GM19455 (cell line): ENCODE results near the gene INO80E.

Experiments
- ATAC-seq: cut with Tn5 transposase; IDR thresholded peaks from one replicate; pipeline ENCODE4 v1.9.1; 2021; ENCODE audit not compliant: unreplicated experiment

INO80E gene

DNA sequence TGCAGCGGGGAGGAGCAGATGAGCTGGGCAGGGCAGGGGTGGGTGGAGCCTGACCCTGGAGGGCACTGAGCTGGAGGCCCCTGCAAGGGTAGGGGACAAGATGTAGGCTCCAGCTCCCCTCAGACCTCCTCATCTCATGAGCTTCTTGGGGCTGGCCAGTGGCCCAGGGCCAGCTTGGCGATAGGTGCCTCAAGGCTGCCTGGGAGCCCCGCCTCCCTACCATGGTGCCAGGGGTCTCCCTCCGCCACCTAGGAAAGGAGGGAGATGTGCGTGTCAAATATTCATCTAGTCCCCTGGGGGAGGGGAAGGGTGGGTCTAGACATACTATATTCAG, 4.5 kb upstream of the INO80E start:
- ATAC-seq, result no peak

DNA sequence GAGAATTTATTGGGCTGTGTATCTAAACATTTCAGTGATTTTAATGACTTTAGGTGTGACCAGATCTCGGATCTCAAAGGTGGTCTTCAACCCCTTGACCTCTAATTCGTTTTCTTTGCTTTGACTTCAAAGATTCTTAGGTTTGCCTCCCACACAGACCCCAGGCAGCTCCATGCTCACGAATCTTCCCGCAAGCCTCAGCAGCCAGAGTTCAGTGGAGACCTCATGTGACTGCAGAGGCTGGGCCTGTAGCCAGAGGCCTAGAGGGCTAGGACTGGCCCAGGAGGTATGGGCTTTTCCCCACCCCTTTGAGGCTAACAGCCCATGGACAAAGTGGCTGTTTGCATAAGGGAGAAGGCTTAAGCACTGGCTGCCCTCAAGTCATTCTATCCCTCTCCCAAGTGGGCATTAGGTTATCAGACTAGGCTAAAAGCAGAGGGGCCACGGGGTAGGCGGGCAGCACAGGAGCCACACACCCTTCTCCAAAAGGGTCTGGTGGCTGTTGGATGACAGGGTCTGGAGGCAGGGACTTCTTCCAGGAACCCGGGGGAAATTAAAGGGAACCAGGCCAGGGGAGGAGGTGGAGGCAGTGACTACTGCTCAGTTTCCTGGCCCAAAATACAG, 3.6 kb upstream of the INO80E start:
- ATAC-seq, result no peak

DNA sequence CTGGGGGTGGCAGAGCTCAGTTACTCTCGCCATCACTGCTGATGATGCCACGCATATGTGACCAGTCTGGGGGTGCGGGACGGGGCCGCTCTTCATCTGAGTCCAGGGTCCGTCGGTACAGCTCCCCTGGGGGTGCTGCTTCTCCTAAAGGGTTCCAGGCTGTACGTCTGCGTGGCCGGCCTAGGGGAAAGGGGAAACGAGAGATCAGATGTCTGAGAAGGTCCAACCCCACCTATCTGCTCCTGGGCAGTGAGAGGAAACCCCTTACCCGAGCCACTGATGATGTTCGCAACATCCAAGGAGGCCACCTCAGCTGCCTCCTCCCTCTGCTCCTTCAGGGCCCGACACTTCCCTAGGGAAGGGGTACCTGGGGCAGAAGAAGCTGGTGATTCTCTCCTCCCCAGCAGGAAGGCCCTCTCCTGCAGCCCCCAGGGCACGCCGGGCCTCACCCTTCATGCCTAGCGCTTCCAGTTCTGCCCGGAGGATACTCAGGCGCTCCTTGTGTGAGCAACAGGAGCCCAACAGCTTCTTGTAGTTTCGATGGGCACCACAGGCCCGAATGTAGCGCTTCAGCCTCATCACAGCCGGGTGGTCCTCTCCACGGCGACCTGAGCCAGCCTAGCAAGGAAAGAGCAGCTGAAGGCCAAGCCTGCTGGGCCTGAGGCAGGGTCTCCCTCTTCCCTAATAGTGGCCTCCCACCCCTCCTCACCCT, 2.7 kb upstream of the INO80E start:
- ATAC-seq, result no peak

DNA sequence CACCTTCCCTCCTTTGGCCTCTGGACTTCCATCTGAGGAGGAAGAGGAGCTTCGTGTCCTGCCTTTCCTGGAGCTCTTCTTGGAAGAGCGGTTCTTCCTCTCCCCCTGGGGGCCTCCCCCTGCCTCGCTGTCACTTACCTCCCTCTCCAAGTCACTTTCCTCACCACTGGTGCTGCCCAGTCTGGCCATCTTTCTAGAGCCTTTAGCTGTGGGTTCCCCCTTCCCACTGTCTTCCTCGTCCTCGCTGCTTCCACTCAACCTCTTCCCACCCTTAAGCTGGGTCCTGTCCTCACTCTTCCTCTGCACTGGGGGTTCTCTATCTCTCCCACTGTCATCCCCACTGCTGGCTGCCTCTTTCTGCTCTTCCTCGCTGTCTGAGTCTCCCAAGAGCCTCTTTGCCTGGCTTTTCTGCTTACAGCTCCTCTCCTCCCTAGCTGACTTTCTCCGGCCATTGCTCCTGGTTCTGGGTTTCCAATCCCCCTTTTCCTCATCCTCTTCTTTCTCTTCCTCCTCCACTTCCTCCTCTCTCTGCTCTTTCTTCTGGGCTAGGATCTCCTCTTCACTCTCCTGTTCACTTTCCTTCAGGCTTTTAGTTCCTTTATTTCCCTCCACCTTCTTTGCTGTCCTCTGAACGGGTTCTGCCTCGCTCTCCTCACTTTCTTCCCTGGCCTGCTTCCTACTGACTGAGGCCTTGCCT, 2.0 kb upstream of the INO80E start:
- ATAC-seq, result no peak

DNA sequence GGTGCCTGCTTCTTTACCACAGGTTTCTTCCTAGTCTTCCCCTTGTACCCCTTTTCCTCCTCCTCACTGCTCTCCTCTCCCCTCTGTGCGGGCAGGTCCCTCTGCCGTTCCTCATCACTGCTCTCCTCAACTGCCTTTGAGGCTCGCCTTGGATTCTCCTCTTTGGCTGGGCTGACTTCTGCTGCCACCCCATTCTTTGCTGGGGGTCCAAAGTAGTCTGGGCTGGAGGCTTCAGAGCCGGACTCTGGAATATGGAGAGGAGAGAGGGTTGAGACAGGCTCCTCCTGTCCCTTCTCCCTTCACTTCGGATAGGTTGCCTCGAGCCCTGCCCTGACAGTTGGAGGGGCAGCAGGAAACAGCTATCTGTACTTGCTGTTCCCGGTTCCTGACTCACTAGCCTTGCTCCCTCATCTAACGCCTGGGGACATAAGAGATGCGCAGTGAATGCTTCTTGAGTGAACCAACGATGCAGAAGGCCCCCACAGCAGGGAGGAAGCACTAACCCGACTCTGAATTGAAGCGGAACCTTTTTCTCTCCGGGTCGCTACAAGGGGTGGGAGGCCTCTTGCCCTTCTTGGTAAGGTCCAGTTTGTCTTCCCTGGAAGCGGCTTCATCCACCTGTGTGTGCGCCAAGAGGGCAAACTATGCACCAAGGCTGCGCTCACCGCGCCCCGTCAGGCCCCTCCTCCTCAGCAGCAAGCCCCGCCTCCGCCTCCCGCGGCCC, 1.3 kb upstream of the INO80E start:
- peak; percentile 42 for ATAC-seq

DNA sequence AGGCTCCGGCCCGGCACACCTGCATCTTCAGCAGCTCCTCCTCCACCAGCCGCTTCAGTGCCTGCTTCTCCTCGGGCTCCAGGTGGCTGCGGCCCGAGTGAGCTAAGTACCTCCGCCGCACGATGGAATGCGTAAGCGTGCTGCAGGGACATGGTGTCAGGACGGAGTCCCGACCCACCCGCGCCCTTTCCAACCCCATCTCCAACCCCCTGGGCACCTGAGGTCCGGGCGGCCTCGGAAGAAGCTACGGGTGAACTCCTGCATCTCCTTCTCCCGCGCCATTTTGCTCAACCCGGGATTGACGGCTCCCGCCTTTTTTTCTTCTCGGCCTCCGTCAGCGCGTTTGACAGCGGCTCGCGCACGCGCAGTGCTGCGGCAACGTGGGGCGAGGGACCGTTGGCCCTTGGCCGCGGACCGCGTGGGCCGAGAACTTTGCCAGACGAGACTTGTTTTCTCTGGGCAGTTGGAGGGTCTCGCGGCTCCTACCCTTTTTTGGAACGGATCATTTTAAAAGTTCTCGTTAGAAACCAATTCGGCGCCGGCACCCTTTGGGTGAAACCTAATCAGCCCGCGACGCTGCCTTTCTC, 624 bp upstream of the INO80E start, which contains the start of gene HIRIP3:
Gene HIRIP3 (minus strand): TSS at position 294 of the 587 bp plus-strand sequence. CDS start 12 bp downstream, at position 282.
- peak; percentile 49 for ATAC-seq

DNA sequence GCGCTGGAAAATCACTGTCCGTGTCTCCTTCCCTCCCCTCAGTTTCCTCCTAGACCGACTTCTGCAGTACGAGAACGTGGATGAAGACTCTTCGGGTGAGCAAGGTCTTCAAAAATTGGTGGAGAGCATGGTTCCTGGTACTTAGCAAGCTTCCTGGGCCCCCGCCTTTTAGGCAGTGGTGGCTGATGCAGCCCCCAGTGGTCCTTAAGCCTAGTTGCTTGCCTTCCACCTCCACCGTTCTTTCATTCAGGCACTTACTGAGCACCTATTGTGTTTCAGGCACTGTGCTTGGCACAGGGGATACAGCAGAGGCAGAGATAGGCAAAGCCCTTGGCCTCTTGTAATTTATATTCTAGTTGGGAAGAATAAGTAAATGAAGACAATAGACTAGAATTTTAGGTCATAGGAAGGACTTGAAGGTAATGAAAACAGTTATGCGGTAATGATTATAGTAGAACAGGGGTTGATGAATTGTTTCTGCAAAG, 767 bp downstream of the INO80E start:
- no peak for ATAC-seq

DNA sequence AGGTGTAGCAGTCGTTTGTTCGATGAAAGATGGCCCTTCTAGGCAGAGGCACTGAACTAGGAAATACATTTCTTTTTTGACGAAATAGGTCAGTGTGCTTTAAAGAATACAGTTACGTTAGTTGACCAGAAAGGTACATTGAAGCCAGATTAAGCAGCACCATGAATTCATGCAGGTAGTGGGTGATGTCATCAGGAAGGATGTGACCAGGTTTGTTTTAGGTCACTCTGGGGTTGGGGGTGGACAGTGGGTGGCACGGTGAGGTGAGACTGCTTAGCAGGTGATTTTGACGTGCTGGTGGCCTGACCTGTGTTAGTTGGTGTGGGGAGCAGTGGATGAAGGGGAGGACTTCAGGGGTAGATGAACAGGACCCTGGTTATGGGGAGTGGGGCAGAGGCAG, 3.6 kb downstream of the INO80E start:
- no peak for ATAC-seq

DNA sequence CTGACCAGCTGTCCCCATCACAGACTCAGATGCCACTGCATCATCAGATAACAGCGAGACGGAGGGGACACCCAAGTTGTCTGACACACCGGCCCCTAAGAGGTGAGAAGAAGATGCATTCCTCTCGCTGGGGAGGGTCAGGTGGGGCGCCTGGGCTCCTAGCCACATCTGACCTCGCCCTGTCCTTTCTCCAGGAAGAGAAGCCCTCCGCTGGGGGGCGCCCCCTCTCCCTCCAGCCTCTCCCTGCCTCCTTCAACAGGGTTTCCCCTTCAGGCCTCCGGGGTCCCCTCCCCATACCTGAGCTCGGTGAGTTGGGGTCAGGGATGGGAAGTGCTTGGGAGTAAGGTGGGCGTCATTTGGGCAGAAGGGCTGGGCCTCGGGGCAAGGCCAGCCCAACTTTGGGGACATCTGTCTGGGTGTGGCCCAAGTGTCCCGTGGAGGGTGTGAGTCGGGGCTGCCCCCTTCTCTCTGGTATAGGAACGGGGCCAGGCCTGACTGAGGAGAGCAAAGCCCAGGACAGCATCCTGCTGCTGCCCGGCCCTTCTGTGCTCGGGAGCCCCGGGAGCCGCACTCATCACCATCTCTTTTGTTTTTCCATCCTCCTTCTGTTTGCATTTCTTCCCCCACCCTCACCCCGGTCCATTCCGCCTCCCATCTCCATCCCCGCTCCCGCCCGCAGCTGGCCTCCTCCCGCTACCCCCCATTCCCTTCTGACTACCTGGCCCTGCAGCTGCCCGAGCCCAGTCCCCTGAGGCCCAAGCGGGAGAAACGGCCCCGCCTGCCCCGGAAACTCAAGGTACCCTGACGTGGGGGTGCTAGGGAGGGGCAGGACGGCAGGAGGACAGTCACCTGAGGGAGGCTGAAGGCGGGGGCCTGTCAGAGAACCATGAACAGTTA, 4.9 kb downstream of the INO80E start:
- no peak for ATAC-seq

DNA sequence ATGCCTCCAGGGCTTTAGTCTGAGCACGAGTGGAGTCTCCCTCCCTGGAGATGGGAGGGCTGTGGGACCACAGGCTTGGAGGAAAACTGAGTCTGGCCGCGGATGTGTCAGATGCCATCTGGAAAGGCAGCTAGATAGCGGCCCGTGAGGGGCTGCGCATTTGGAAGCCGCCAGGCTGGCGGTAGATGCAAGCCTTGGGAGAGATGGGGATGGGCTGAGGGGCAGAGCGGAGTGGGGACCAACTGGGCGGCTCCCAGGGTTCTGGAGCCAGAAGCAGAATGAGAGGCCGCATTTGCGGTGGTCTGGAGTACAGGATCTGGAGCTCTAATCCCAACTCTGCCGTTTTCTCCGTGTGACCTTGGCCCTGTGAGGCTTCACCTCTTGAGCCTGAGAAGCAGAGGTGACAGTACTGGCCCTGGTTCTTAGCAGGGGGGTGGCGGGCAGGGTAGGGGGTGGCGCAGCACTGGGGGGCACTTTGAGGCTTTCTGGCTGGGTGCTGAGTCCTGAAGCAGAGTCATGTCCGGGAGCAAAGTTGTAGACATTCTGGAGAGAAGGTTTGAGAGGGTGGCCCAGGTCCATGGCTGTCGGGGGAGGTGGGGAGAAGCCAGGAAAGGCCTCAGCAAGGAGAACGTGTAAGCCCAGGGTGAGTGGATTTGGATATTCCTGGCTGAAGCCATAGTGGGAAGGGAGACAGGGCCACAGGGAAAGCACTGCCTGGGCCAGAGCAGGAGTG, 6.7 kb downstream of the INO80E start:
- ATAC-seq, result no peak

DNA sequence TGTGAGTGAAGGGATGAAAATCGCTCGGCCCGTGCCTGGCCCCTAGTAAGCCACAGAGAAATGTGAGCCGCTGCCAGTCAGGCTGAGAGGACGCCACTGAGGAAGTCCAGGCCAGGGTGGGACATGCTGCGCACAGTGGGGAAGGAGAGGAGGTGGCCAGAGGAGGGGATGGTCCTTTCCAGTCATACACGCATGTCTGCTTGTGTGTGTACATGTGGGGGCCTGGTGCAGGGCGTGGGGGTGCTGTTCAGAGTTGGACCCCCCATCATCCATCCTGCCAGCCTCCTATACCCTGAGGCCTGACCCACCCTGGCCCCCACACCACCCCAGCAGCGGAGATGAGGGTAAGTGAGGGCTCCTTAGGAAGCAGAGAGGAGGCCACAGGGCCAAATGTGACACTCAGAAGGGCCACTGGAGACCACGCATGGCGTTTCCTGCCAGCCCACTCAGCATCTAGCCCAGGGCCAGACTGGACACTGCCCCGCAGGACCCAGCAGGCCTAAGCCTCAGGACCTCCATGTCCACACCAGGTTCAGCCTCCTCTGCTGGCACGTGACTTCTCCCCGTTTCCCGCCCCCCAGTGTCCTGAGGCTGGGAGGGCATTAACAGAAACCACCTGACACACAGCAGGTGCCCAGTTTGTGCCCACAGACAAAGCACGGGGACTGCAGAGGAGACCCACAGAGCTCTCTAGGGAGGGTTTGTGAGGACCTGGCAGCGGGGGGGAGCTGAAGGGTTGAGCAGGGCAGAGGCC, 7.8 kb downstream of the INO80E start:
- ATAC-seq, result no peak

DNA sequence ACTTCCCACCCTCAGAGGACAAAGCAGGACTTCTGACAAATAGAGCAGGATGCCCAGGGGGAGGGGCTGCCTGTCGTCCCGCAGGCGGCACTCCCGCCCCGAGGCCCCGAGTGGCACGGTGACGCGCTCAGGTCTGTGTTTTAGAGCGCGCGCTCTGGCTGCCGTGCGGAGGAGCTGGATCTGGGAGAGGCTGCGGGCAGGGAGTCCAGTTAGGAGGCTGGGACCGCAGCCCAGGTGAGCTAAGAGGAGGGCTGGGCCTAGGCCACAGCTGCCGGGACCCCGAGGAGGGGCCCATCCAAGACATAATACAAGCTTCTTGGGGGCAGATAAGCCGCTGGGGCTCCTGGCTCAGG, 8.4 kb downstream of the INO80E start:
- ATAC-seq, result no peak

DNA sequence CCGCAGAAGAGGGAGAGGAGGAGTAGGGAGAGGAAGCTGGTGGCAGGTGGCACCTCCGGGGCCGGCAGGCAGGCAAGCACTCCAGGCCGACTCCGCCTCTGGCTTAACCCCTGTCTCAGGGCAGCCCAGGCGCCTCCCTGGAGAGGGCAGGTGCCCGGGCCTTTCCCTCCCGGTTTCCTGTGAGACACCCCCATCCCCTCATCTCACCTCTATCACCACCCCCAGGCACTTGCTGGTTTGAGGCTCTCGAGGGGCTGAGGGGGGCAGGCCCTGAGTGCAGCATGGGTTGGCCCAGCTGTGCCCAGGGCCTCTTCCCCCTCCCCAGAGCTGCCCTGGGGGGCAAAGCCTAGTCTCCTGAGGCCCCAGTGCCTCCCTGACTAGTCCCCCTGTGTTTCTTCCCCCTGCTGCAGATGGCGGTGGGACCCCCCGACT, 8.8 kb downstream of the INO80E start:
- ATAC-seq, result no peak

DNA sequence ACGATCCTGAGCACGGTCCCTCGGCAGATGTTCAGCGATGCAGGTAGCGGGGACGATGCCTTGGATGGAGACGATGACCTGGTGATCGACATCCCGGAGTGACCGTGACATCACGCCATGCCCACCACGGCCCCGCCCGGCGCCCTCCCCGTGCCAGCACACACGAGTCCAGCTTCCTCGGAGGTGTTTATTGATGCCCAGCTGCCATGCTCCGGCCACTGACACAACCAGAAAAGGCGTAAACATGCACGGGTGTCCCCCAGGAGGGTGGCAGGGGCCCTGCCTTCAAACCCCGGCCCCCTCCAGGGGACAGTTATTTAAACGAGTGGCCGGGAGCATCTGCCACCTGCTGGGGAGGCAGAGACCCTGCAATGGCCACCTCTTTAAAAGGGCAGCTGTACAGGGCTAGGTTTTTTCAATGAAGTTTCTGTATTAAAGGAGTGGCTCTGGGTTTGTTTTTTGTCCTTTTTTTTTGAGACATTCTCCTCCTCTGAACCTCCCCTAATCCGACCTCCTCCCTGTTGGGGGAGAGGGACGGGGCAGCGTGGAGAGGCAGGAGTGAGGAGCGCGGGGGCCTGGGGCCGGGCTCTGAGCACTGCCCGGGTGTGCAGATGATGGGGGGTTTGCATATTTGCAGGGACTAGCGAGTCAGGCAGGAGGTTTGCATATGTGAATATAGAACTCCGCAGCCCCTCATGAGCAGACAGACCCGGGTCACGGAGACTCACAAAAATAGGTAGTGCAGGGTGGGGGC, 9.5 kb downstream of the INO80E start:
- no peak for ATAC-seq

DNA sequence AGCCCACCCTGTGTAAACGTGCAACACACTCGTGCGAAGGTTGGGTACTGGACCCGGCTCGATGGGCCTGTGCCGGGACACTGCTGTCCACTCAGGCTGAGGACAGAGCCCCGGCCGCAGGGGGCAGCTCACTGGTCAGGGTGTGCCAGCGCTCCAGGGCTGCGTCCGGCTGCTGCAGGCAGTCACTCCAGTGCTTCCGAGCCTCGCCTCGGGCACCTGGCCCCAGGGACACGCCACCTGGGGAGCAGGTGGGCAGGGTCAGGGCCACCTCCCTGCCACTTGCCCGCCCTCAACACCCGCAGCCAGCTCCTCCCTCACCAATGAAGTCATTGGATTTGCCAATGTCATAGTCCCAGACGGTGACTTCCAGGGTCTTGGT, 10.0 kb downstream of the INO80E start:
- no peak for ATAC-seq

DNA sequence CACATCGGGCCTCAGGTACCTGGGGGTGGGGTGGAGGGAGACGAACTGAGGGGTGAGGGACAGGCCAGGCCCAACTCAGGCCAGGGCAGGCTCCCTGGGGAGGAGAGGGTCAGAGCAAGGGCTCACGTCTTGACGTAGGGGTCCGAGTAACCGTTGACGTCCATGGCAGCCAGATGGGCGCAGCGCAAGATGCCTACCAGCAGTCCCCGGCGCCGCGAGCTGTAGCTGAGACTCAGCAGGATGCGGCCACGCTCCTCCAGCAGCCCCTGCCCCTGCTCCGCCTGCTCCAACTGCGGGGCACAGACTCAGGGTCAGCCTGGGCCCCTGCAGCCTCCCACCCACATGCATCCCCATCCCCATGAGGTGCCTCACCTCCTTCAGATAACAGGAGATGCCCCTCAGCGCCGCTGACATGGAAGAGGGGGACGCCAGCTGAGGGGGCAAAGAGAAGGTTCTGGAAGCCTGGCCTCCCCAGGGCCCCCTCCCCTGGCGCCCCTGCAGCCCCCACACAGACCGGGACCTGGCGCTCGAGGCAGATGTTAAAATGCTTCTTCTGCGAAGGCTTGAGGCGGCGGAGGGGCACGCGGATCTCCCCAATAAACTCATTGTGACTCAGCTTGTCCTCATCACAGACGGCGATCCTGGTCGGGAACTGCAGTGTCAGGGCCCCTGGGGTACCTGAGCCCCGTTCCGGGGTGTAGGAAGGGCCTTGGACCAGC, 10.8 kb downstream of the INO80E start:
- ATAC-seq, result no peak

DNA sequence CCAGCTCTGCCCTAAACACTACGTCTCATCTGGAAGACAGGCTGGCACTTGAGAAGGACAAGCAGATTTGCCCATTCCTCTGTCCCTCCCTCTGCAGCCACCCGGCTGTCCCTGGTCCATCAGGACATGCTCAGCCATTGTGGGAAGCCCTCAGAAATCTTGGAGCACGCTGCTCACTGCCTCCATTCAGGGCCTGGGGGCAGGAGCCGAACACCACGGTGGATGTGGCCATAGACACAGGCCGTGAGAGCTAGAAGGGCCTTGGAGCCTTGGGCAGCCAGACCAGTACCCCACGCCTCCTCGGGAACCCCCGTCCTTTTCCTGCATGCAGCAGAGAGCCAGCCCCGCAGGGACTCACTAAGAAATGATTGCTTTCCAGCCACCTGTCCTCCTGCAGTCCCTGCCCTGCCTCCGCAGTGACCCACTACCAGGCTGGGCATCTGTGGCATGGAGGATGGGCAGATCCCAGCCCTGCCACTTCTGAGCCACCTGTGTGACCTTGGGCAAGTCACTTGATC, 11.4 kb downstream of the INO80E start:
- no peak for ATAC-seq
